Activated CD4-positive, alpha-beta T cell treated with anti-CD3 and anti-CD28 coated beads, Interleukin-2, amount 50 U/mL, for 24 hours (primary cell): ENCODE data around the gene TMEM63A.
"Not testable (repeated sequence)": the region's sequence is repeated elsewhere in the genome, so short reads cannot be mapped to it uniquely, and the experiment has no call there.

Experiments
- DNase-seq, 2 donors: peaks; one replicate each; pipeline ENCODE4 v3.0.0-alpha.2; 2020; ENCODE audit warnings: low read depth in 1 of 2, low spot score in 1 of 2

The TMEM63A gene

DNA sequence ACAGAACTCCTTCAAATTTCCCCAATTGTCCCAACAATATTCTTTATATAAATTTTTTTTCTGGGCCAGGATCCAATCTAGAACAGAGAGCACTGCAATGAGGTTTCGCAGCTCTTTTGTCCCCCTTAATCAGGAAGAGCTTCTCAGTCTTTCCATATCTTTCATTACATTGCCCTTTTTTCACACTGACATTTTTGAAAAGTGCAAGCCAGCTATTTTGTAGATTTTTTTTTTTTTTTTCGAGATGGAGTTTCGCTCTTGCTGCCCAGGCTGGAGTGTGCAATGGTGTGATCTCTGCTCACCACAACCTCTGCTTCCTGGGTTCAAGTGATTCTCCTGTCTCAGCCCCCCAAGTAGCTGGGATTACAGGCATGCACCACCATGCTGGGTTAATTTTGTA, 75.4 kb downstream of the TMEM63A start:
- DNase-seq = not testable (repeated sequence)

DNA sequence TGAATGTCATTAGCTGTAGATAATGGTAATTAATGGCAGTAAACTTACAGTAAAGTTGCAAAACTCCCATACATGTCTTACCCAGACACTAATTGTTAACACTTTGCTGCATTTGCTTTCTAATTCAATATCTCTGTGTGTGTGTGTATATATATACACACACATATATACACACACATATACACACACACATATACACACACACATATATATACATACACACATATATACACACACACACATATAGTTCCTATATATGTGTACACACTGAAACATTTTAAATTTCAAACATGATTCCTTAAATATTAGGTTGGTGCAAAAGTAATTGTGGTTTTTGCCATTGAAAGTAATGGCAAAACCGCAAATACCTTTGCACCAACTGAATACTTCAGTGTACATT, 75.9 kb downstream of the TMEM63A start:
- DNase-seq = no peak

DNA sequence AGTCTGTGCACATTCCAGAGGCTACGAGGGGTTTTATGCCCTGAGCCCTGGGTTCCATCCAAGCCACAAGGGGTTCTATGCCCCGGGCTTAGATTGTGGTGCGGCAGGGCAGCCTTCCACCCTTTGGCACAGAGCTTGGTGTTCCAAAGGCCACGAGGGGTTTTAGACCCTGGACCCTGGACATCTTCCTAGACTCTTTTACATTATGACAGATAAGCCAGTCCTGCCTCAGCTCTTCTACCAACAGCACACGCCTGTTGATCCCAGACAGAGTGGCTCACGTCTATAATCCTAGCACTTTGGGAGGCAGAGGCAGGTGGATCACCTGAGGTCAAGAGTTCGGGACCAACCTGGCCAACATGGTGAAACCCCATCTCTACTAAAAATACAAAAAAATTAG, 81.0 kb downstream of the TMEM63A start:
- not testable (repeated sequence) for DNase-seq

DNA sequence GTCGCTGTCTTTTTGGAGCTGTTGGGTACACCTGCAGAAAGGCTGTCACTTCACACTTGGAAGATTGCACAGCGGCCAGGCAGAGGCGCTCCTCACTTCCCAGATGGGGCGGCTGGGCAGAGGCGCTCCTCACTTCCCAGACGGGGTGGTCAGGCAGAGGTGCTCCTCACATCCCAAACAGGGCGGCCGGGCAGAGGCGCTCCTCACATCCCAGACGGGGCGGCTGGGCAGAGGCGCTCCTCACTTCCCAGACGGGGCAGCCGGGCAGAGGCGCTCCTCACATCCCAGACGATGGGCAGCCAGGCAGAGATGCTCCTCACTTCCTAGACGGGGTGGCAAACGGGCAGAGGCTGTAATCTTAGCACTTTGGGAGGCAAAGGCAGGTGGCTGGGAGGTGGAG, 86.1 kb downstream of the TMEM63A start:
- not testable (repeated sequence) for DNase-seq
